ENCODE measurements around the gene JAKMIP3. TPM values are rescaled to one million over a fixed set of nuclear protein-coding genes. Genes with fewer than 3 reads are reported as not detected.

The JAKMIP3 gene
- total RNA-seq, 4 donors from 2014 or later: 0.04 to 0.19 (median 0.13) TPM; not detected in 1

DNA sequence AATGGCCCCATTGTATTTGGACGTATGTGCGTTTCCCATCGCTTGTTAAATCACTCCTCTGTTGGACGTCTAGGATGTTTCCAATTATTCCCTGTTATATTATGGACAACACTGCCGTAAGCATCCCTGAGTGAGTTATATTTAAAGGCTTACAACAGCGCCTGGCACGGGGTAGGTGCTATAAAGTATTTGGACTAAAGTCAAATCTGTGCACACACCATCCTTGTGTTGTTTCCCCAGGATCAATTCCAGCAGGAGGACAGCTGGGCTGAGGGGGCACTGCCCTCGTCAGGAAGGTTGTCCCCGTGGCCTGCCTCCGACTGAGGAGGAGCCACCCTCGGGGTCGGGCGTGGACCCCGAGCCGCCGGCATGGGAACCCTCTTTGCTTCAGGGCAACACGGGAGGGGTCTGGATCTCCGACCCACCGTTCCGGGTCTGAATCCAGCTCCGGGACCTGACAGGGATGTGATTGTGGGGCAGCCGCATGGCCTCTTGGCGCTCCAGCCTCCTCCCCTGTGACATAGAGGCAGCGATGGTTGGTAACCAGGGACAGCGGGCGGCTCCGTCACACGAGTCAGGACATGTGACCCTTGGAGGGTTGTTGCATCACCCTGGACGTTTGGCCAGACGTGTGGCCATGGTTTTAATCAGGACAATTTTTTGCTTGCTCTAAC lies 1.5 kb upstream of the JAKMIP3 start:
- DNase-seq: no peak
- H3K9me3 ChIP-seq: no peaks in the 10 kb centered on the region
- peaks cover 5 to 23% (median 11%) of the 10 kb centered on the region in 3 donors for H3K4me1 ChIP-seq
- intact Hi-C loops (cut with DNase I): no loop called here
- TF ChIP-seq, protein P1, sequence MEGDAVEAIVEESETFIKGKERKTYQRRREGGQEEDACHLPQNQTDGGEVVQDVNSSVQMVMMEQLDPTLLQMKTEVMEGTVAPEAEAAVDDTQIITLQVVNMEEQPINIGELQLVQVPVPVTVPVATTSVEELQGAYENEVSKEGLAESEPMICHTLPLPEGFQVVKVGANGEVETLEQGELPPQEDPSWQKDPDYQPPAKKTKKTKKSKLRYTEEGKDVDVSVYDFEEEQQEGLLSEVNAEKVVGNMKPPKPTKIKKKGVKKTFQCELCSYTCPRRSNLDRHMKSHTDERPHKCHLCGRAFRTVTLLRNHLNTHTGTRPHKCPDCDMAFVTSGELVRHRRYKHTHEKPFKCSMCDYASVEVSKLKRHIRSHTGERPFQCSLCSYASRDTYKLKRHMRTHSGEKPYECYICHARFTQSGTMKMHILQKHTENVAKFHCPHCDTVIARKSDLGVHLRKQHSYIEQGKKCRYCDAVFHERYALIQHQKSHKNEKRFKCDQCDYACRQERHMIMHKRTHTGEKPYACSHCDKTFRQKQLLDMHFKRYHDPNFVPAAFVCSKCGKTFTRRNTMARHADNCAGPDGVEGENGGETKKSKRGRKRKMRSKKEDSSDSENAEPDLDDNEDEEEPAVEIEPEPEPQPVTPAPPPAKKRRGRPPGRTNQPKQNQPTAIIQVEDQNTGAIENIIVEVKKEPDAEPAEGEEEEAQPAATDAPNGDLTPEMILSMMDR (IDR thresholded peaks at IDR 0.05): no peak
- TF ChIP-seq POLR2A (IDR thresholded peaks at IDR 0.05): no peak
- peaks cover 0 to 10% (median 0%) of the 10 kb centered on the region in 4 donors for H3K27me3 ChIP-seq
- no peak overlapping the region for H3K27ac ChIP-seq
- H3K36me3 ChIP-seq: no peaks in the 10 kb centered on the region
- H3K4me3 ChIP-seq: no peak overlapping the region
- 85 to 87% methylated on average over 9 to 11 of the region's 30 CpGs for WGBS, 2 donors

DNA sequence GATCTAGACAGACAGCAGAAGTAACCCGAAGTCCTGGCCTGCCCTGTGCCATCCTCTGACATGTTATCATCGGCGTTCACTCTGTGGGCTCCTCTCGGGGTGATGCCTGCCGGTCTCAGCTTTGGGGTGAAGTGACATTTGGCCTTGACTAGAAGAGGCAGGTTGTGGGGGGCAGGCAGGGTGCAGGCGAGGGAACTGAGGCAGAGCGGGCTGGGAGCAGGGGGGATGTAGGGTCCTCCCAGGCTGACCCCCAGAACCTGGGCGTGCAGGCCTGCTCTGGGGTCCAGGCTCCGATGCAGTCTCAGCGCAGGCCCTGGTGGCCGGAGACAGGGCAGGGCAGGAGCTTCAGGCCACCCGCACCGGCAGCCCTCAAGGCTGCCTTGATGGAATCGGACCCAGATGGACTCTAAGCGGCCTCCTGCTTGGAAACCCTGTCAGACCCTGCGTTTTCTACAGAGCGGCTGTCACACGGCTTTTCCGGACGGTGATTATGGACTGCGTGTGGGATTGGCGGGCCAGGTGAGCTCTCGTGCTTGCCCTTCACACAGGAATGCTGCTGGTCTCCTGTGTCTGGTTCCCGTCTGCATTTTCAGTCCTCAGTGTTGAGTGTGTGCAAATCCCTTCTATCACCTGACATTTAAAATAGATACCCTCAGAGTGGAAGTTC lies 842 bp upstream of the JAKMIP3 start:
- no peak for TF ChIP-seq POLR2A (IDR thresholded peaks at IDR 0.05)
- TF ChIP-seq, protein P1 (IDR thresholded peaks at IDR 0.05): no peak
- 84 to 86% methylated on average over 10 to 12 of the region's 24 CpGs for WGBS, 2 donors
- no peaks in the 10 kb centered on the region for H3K9me3 ChIP-seq
- peaks cover 5 to 23% (median 11%) of the 10 kb centered on the region in 3 donors for H3K4me1 ChIP-seq
- intact Hi-C loops (cut with DNase I): no loop called here
- DNase-seq: no peak
- H3K27me3 ChIP-seq: peaks cover 0 to 4% (median 0%) of the 10 kb centered on the region in 4 donors
- H3K36me3 ChIP-seq: no peaks in the 10 kb centered on the region
- H3K4me3 ChIP-seq: peak overlapping the region in 2 of 4 donors; percentile 46
- peak overlapping the region in 1 of 4 donors; percentile 70 for H3K27ac ChIP-seq

DNA sequence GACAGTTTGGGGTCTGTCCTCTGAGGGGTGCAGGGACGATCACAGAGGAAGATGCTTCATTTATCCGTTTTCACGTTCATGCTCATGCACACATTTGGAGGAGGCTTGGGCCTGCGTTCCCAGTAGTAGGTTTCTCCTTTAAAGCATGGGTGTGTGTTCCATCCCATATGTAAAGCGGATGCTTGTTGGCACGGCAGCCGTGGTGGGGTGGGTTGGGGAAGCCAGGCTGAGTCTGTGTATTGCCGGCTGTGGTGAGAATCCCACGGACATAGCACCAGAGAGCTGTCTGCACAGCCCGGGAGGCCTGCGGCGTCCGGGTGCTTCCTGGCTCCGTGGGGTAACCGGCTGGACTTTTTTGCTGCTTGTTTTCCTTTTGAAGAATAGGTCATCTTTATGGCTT lies 440 bp downstream of the JAKMIP3 start:
- H3K27me3 ChIP-seq: no peaks in the 10 kb centered on the region
- no peak for DNase-seq
- peak overlapping the region; percentile 29 to 68 (median 46) for H3K4me3 ChIP-seq
- no peaks in the 10 kb centered on the region for H3K36me3 ChIP-seq
- H3K27ac ChIP-seq: peak overlapping the region in 3 of 4 donors; percentile 67 to 78 (median 70)
- TF ChIP-seq, protein P1 (IDR thresholded peaks at IDR 0.05): no peak
- TF ChIP-seq POLR2A (IDR thresholded peaks at IDR 0.05): no peak
- WGBS, 2 donors: 31 to 41% methylated on average over 14 to 15 of the region's 15 CpGs
- intact Hi-C loops (cut with DNase I): no loop called here
- H3K9me3 ChIP-seq: no peaks in the 10 kb centered on the region
- H3K4me1 ChIP-seq: peaks cover 5 to 23% (median 11%) of the 10 kb centered on the region in 3 donors

DNA sequence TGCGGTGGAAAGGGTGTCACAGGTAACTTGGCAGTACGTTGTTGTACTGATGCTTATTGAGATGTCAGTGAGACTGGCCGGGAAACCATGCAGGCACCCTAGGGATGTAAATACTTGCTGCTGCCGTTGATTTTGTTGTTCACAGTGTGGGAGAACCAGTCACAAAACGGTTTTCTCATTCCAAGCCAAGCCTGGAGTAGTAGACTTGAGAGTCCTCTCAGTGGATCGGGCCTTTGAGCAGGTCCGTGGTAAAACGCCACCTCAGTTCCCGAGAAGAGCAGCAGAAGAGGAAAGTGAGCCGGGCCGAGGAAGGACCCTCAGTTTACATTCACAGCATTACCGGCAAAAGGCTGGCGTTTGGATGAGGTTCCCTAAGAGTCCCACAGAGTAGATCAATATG lies 1.1 kb downstream of the JAKMIP3 start:
- intact Hi-C loops (cut with DNase I): no loop called here
- DNase-seq: no peak
- 77 to 91% methylated on average over 9 to 12 of the region's 13 CpGs for WGBS, 2 donors
- Histone ChIP-seq H3K4me3 (no peak overlapping the region), H3K9me3 (no peaks in the 10 kb centered on the region), H3K4me1 (peaks cover 5 to 23% (median 11%) of the 10 kb centered on the region in 3 donors), H3K27me3 (no peaks in the 10 kb centered on the region), H3K27ac (peak overlapping the region in 1 of 4 donors; percentile 70), H3K36me3 (no peaks in the 10 kb centered on the region)
- TF ChIP-seq POLR2A (IDR thresholded peaks at IDR 0.05): no peak
- TF ChIP-seq, protein P1 (IDR thresholded peaks at IDR 0.05): no peak

Data from esophagus squamous epithelium (tissue), 5 donors.